Activated T-cell treated with anti-CD3 and anti-CD28 coated beads, Interleukin-2, amount 50 U/mL, for 72 hours (primary cell): ENCODE results near the gene NRSN1. TPM values are rescaled to one million over a fixed set of nuclear protein-coding genes. Genes with fewer than 3 reads are reported as not detected.

ENCODE experiments used
- ATAC-seq, 2 donors: fragments of 150-1000 bp; cut with Tn5 transposase; replicated peaks in 1 of 2; 2 replicates each; pipeline ENCODE4 v1.10.0; 2021; ENCODE audit warnings: moderate library complexity in 2 of 2, mild to moderate bottlenecking in 1 of 2
- DNase-seq, 2 donors: peaks; one replicate each; pipeline ENCODE4 v3.0.0; 2021 to 2022; ENCODE audit warnings: mixed read lengths in 1 of 2
- H3K27ac Mint-ChIP-seq: one replicate; pipeline ENCODE4 v1.8.0; 2022; ENCODE audit warnings: mild to moderate bottlenecking, moderate library complexity, mixed read lengths
- H3K27me3 Mint-ChIP-seq: one replicate; pipeline ENCODE4 v1.8.0; 2022; ENCODE audit warnings: low read depth, mixed read lengths
- H3K36me3 Mint-ChIP-seq, 2 donors: one replicate each; pipeline ENCODE4 v1.8.0; 2022; ENCODE audit warnings: mixed read lengths in 2 of 2, mild to moderate bottlenecking in 1 of 2; ENCODE audit not compliant: insufficient read depth in 2 of 2
- H3K4me1 Mint-ChIP-seq: one replicate; pipeline ENCODE4 v1.8.0; 2022; ENCODE audit warnings: low read depth, mixed read lengths
- H3K4me3 Mint-ChIP-seq, 2 donors: one replicate each; pipeline ENCODE4 v1.8.0; 2022; ENCODE audit warnings: mild to moderate bottlenecking in 2 of 2, mixed read lengths in 2 of 2, moderate library complexity in 2 of 2
- H3K9me3 Mint-ChIP-seq, 2 donors: one replicate each; pipeline ENCODE4 v1.8.0; 2022; ENCODE audit warnings: mixed read lengths in 2 of 2
- total RNA-seq, 2 donors: library from RNA; stranded (reverse); gene quantifications; one replicate each; pipeline ENCODE4 v1.2.3, GENCODE V29; 2022

Gene NRSN1
- total RNA-seq, 2 donors from 2014 or later: not detected

- no peak for DNase-seq
- H3K9me3 Mint-ChIP-seq: no peaks in the 10 kb centered on the region
- H3K36me3 Mint-ChIP-seq: no peaks in the 10 kb centered on the region
- ATAC-seq: no peak
- no peaks in the 10 kb centered on the region for H3K4me1 Mint-ChIP-seq
- no peak overlapping the region for H3K27ac Mint-ChIP-seq
- no peak overlapping the region for H3K4me3 Mint-ChIP-seq
- H3K27me3 Mint-ChIP-seq: peaks cover 36% of the 10 kb centered on the region
Observed at GRCh38 chr6:24195836-24196597, 70.0 kb downstream of the NRSN1 start.

Other genes starting within 250 kb of the NRSN1 start
- gene DCDC2, start 231.8 kb downstream of the NRSN1 start, total RNA-seq: under 1 TPM in 1 of 2 donors, not detected in 1; 0.12 TPM